Measurements from ENCODE around the gene SEPTIN7. TPM values are rescaled to one million over a fixed set of nuclear protein-coding genes. Genes with fewer than 3 reads are reported as not detected.

Gene SEPTIN7
- total RNA-seq, 1 donor from 2014 or later, result 187 TPM

DNA sequence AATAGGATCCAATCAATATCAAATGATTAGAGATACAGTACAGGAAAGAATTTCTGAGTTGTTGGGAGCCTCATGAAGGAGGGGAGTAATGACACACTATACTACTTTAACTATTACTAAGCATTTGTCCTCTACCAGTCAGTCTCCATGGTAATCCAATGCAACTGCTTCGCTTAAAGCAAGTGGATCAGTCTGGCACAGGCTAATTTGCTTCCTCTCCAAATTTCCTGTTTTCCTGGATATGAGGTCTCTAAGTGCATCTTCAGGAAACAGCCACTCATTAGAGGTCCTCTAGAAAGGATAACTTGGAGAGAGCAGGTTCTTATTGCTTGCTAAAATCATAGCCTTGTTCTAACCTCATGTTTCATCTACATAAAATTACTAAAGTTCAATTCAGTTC lies 8.4 kb upstream of the SEPTIN7 start:
- H3K36me3 ChIP-seq, result no peaks in the 10 kb centered on the region
- H3K27me3 ChIP-seq (ENCODE audit: low read depth), result no peaks in the 10 kb centered on the region
- H3K4me3 ChIP-seq, result no peak overlapping the region
- H3K4me1 ChIP-seq, result peaks cover 22% of the 10 kb centered on the region
- TF ChIP-seq, protein P1, sequence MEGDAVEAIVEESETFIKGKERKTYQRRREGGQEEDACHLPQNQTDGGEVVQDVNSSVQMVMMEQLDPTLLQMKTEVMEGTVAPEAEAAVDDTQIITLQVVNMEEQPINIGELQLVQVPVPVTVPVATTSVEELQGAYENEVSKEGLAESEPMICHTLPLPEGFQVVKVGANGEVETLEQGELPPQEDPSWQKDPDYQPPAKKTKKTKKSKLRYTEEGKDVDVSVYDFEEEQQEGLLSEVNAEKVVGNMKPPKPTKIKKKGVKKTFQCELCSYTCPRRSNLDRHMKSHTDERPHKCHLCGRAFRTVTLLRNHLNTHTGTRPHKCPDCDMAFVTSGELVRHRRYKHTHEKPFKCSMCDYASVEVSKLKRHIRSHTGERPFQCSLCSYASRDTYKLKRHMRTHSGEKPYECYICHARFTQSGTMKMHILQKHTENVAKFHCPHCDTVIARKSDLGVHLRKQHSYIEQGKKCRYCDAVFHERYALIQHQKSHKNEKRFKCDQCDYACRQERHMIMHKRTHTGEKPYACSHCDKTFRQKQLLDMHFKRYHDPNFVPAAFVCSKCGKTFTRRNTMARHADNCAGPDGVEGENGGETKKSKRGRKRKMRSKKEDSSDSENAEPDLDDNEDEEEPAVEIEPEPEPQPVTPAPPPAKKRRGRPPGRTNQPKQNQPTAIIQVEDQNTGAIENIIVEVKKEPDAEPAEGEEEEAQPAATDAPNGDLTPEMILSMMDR (IDR thresholded peaks at IDR 0.05; ENCODE audit: borderline replicate concordance), result no peak
- no peak for DNase-seq
- intact Hi-C loops (cut with micrococcal nuclease), result no loop called here
- H3K9me3 ChIP-seq (replicated peaks), result peaks cover 8% of the 10 kb centered on the region
- H3K27ac ChIP-seq (replicated peaks), result peak overlapping the region; percentile 67

DNA sequence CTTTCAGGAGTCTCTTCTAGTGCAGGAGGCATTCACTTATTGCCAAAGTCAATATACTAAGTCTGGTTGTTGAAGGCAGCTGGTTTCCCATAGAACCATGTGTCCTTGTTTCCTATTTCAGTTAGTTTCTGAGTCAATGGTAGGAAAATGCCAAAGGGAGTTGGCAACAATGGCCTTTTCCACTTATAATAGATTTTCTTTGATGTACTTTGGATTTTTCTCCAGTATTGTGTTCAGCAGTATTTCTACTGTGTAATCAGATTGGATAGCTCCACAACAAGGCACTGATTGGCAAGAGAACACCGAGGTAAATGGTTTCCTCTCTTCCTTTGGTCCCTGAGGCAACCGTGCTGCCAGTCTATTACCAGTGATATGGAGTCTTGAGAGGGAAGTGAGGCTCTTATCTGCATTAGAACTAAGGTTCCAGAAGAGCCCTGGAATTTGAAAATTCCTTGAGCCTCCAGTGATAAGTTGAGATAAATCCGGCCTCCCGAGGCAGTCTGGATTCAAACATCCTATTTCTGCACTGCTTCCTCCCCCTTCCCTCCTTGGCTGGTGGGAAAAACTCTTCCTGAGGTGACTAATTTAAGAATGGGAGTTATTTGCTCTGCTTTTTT lies 7.9 kb upstream of the SEPTIN7 start:
- H3K36me3 ChIP-seq, result no peaks in the 10 kb centered on the region
- intact Hi-C loops (cut with micrococcal nuclease), result no loop called here
- TF ChIP-seq, protein P1 (IDR thresholded peaks at IDR 0.05; ENCODE audit: borderline replicate concordance), result no peak
- H3K4me1 ChIP-seq, result peaks cover 22% of the 10 kb centered on the region
- H3K27me3 ChIP-seq (ENCODE audit: low read depth), result no peaks in the 10 kb centered on the region
- H3K9me3 ChIP-seq (replicated peaks), result peaks cover 8% of the 10 kb centered on the region
- H3K27ac ChIP-seq (replicated peaks), result peak overlapping the region; percentile 67
- H3K4me3 ChIP-seq, result no peak overlapping the region
- DNase-seq, result no peak

DNA sequence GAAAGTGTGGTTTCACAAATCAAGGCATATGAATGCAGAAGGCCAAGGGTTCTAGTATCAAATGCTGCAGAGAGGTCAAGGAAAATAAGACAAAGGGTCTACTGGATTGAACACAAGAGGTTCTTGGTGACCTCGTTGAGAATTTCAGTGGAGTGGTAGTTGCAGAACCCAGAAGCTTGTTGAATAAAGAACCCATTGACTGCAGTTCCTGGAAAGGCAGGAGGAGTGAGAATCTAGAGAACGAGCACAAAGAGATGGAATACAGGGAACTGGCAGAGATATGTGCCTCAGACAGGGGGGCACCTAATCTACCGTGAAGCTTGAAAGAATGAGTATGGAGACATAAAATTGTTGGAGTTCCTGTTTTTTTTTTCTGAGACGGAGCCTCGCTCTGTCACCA lies 3.5 kb upstream of the SEPTIN7 start:
- Histone ChIP-seq H3K4me1 (peaks cover 44% of the 10 kb centered on the region), H3K27ac (replicated peaks) (no peak overlapping the region), H3K4me3 (no peak overlapping the region), H3K36me3 (no peaks in the 10 kb centered on the region), H3K9me3 (replicated peaks) (no peaks in the 10 kb centered on the region), H3K27me3 (ENCODE audit: low read depth) (no peaks in the 10 kb centered on the region)
- intact Hi-C loops (cut with micrococcal nuclease), result no loop called here
- DNase-seq, result no peak
- TF ChIP-seq, protein P1 (IDR thresholded peaks at IDR 0.05; ENCODE audit: borderline replicate concordance), result no peak

DNA sequence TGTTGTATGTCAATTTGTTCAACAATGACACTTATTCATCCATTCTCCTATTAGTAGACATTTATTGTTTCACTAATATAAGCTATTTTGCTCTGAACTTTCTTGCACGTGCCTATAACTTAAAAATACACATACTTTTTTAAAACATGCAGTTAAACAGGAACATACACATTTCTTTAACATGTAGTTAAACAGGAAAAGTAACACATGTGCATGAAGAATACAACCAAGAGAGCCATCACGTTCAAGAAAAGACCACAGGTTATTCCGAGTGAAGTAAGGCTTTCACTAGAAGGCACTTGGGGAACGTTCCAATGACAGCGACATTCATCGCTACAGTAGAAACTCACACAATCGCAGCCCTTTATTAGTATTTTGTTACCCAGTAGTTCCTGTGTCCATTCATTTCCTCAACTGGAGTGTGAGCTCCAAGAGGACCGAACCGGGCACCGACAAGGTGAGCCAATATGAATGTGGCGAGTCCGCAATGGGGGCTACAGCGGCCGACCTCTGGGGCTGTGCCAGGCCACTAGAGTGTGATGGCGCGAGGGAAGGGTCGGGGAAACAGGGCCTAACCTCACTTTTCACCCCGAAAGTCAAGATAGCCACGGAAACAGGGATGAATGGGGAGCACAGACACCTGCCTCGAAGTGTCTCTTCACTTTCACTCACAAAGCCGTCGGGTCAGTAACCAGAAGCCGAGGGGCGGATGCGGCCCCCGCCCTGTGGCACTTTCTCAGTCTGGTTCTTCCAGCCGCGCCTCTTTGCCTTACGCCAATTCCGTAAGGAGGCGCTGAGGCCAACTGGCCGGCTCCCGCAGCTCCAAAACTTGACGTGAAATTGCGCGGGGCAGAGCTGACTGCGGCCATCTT lies 775 bp upstream of the SEPTIN7 start:
- Histone ChIP-seq H3K27me3 (ENCODE audit: low read depth) (no peaks in the 10 kb centered on the region), H3K36me3 (no peaks in the 10 kb centered on the region), H3K4me1 (peaks cover 54% of the 10 kb centered on the region), H3K9me3 (replicated peaks) (no peaks in the 10 kb centered on the region), H3K4me3 (peak overlapping the region; percentile 95), H3K27ac (replicated peaks) (peak overlapping the region; percentile 98)
- peak; percentile 87 for DNase-seq
- intact Hi-C loops (cut with micrococcal nuclease), result no loop called here
- TF ChIP-seq, protein P1 (IDR thresholded peaks at IDR 0.05; ENCODE audit: borderline replicate concordance), result no peak

DNA sequence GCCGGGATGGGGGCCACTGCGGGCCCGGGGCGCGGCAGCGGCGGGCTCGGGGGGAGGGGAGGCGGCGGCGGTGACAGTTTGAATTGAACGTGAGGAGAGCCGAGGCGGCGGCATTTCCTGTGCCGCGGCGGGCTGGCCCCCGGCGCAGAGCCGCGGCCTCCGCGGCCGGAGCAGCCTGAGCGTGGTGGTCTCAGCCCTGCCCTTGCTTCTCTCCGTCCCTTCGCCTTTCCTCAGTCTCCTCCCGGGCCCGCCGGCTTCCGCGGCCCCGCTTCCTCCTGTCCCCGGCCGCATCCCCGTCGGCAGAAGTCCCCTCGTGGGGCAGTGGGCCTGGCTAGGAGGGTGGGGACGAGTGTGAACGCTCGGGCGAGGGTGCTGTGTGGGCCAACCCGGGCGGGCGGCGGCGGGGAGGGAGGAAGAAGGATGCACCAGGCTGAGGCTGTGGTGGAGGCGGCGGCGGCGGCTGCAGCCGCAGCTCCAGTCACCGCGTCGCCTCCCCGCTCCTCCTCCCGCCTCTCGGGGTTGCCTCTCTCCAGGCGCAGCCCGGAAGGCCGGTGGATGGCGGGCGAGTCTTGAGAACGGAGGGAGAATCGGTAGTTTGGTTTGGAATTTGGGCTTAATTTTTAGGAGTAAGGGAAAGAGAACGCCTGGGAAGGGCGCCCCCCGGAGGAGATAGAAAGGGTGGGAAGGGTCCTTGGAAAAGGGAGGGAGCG lies 690 bp downstream of the SEPTIN7 start:
- intact Hi-C loops (cut with micrococcal nuclease), result no loop called here
- TF ChIP-seq, protein P1 (IDR thresholded peaks at IDR 0.05; ENCODE audit: borderline replicate concordance), result peak; percentile 73
- H3K27ac ChIP-seq (replicated peaks), result peak overlapping the region; percentile 98
- no peaks in the 10 kb centered on the region for H3K36me3 ChIP-seq
- DNase-seq, result peak; percentile 77
- H3K27me3 ChIP-seq (ENCODE audit: low read depth), result no peaks in the 10 kb centered on the region
- H3K9me3 ChIP-seq (replicated peaks), result no peaks in the 10 kb centered on the region
- H3K4me1 ChIP-seq, result peaks cover 69% of the 10 kb centered on the region
- H3K4me3 ChIP-seq, result peak overlapping the region; percentile 95

All from left ventricle myocardium inferior (tissue), 1 donor.